Measurements from ENCODE around the gene MLYCD.
"Not testable (repeated sequence)": the region's sequence is repeated elsewhere in the genome, so short reads cannot be mapped to it uniquely, and the experiment has no call there.

The MLYCD gene

DNA sequence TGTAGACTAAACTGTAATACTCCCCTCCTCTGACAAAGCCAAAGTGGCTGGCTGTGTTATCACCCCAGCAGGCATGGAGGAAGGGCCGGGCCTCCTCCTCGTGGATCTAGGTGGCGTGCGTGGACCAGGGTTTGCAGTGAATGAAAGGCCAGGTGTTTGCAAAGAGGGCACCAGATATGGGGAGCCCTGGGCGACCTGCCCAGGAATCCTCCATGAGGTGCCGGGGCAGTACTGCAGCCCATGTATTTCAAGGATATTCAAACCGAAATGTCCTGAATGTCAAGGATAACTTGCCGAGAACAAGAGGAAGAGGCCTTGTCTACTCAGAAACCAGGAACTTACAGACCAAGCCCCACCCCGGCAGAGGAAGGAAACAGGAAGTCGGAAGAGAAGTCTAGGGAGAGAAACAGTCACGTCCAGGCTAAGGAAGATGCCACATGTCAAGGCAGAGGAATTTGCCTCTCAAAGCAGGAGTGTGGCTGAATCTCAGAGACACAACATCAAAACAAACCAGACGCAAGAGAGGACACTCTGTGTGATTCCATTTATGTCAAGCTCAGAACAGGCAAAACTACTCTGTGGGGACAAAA is 40.4 kb downstream of the MLYCD start:
- no peaks in the 10 kb centered on the region for H3K79me2 ChIP-seq (ENCODE audit: control insufficient read depth, low read length)
- no peaks in the 10 kb centered on the region for H3K4me1 ChIP-seq (ENCODE audit: control insufficient read depth, low read length)
- no peaks in the 10 kb centered on the region for H3K9me3 ChIP-seq (ENCODE audit: control insufficient read depth, insufficient read depth, low read length)
- no peaks in the 10 kb centered on the region for H3K27me3 ChIP-seq (ENCODE audit: control insufficient read depth, low read length)
- no peaks in the 10 kb centered on the region for H3K36me3 ChIP-seq (ENCODE audit: control insufficient read depth, low read length)
- no peaks in the 10 kb centered on the region for H3F3A ChIP-seq (ENCODE audit: control insufficient read depth, insufficient read depth)
- TF ChIP-seq EZH2phosphoT487 (IDR thresholded peaks at IDR 0.05; ENCODE audit: borderline replicate concordance, low read length) (no peak), CTCF (IDR thresholded peaks at IDR 0.05; ENCODE audit: low read depth, low read length, poor library complexity, severe bottlenecking) (no peak)
- no peak overlapping the region for H3K27ac ChIP-seq (ENCODE audit: low read depth, low read length)
- H3K4me2 ChIP-seq (ENCODE audit: low read length): no peak overlapping the region
- no peaks in the 10 kb centered on the region for H4K20me1 ChIP-seq (ENCODE audit: control insufficient read depth, insufficient read depth, low read depth, low read length)
- no peak overlapping the region for H3K4me3 ChIP-seq (ENCODE audit: low read length)
- H3K9me2 ChIP-seq (replicated peaks; ENCODE audit: control insufficient read depth, low read length): no peaks in the 10 kb centered on the region

DNA sequence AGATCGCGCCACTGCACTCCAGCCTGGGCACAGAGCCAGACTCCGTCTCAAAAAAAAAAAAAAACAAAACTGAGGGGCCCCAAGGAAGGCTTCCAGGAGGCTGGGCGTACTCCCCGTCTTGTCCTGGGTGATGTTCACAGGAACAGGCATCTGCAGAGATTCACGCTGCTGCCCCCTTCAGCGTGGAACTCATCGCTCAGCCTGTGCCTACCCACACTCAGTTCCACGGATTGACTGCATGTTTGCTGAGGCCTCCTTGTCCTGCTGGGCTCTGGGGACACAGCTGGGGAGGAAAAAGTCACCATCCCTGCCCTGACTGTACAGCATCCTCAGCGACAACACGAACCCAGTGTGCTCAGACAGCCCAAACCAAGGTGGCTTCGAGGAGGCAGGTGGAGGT is 41.2 kb downstream of the MLYCD start:
- Histone ChIP-seq H3K4me1 (ENCODE audit: control insufficient read depth, low read length) (no peaks in the 10 kb centered on the region), H3K36me3 (ENCODE audit: control insufficient read depth, low read length) (no peaks in the 10 kb centered on the region), H3K9me2 (replicated peaks; ENCODE audit: control insufficient read depth, low read length) (no peaks in the 10 kb centered on the region), H3K79me2 (ENCODE audit: control insufficient read depth, low read length) (no peaks in the 10 kb centered on the region), H3K4me3 (ENCODE audit: low read length) (no peak overlapping the region), H3K9me3 (ENCODE audit: control insufficient read depth, insufficient read depth, low read length) (no peaks in the 10 kb centered on the region), H3K27me3 (ENCODE audit: control insufficient read depth, low read length) (no peaks in the 10 kb centered on the region), H3K27ac (ENCODE audit: low read depth, low read length) (no peak overlapping the region), H3K4me2 (ENCODE audit: low read length) (no peak overlapping the region), H3F3A (ENCODE audit: control insufficient read depth, insufficient read depth) (no peaks in the 10 kb centered on the region), H4K20me1 (ENCODE audit: control insufficient read depth, insufficient read depth, low read depth, low read length) (no peaks in the 10 kb centered on the region)
- TF ChIP-seq EZH2phosphoT487 (IDR thresholded peaks at IDR 0.05; ENCODE audit: borderline replicate concordance, low read length): no peak
- no peak for TF ChIP-seq CTCF (IDR thresholded peaks at IDR 0.05; ENCODE audit: low read depth, low read length, poor library complexity, severe bottlenecking)

DNA sequence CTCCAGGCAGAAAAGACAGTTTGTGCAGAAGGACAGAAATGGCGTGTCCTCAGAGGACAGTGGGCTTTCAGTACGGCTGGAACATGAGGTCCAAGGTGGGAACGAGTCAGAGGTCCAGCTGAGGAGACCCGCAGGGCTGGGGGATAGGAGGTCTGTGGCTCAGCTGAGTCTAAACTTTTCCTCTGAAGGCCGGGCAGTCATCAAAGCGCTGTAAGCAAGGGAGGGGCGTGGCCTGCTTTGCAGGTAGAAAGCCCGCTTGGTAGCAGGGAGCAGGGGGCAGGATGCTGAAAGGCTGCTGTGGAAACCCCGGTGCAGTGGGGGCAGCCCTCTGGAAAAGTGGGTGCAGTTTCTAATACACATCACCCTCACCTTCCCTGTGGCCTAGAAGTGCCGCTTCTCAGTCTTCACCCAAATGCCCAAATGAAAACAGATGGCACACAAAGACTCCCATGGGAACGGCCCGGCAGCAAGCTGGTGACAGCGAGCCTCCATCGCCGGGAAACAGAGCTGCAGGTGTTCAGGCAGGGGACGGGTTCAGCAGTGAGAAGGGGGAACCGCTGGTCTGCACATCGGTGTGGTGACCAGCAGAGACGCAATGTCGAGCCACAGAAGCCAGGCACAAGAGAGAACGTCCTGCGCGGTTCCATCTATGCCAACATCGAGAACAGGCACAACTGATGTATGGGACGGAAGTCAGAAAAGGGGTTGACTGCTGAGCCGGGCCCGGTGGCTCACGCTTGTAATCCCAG is 41.9 kb downstream of the MLYCD start:
- Histone ChIP-seq H3K79me2 (ENCODE audit: control insufficient read depth, low read length) (no peaks in the 10 kb centered on the region), H3F3A (ENCODE audit: control insufficient read depth, insufficient read depth) (no peaks in the 10 kb centered on the region), H3K27me3 (ENCODE audit: control insufficient read depth, low read length) (no peaks in the 10 kb centered on the region), H3K9me2 (replicated peaks; ENCODE audit: control insufficient read depth, low read length) (no peaks in the 10 kb centered on the region), H3K4me3 (ENCODE audit: low read length) (no peak overlapping the region), H3K4me2 (ENCODE audit: low read length) (no peak overlapping the region), H3K4me1 (ENCODE audit: control insufficient read depth, low read length) (no peaks in the 10 kb centered on the region), H3K27ac (ENCODE audit: low read depth, low read length) (no peak overlapping the region), H4K20me1 (ENCODE audit: control insufficient read depth, insufficient read depth, low read depth, low read length) (no peaks in the 10 kb centered on the region), H3K9me3 (ENCODE audit: control insufficient read depth, insufficient read depth, low read length) (no peaks in the 10 kb centered on the region), H3K36me3 (ENCODE audit: control insufficient read depth, low read length) (no peaks in the 10 kb centered on the region)
- TF ChIP-seq EZH2phosphoT487 (IDR thresholded peaks at IDR 0.05; ENCODE audit: borderline replicate concordance, low read length) (no peak), CTCF (IDR thresholded peaks at IDR 0.05; ENCODE audit: low read depth, low read length, poor library complexity, severe bottlenecking) (no peak)

DNA sequence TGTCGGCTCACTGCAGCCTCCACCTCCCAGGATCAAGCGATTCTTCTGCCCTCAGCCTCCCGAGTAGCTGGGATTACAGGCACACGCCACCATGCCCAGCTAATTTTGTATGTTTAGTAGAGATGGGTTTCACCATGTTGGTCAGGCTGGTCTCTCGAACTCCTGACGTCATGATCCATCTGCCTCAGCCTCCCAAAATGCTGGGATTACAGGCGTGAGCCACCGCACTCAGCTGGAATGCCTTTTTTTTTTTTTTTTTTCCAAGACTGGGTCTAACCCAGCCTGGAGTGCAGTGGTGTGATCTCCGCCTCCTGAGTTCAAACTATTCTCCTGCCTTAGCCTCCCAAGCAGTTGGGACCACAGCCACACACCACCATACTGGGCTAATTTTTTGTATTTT is 42.6 kb downstream of the MLYCD start:
- H3K9me2 ChIP-seq (replicated peaks; ENCODE audit: control insufficient read depth, low read length): not testable (repeated sequence)

More for the DNA sequence above, 42.6 kb downstream of the MLYCD start:
- H3K79me2 ChIP-seq (ENCODE audit: control insufficient read depth, low read length); H3F3A ChIP-seq (ENCODE audit: control insufficient read depth, insufficient read depth); H3K27ac ChIP-seq (ENCODE audit: low read depth, low read length); H3K4me2 ChIP-seq (ENCODE audit: low read length); H3K27me3 ChIP-seq (ENCODE audit: control insufficient read depth, low read length); H4K20me1 ChIP-seq (ENCODE audit: control insufficient read depth, insufficient read depth, low read depth, low read length); H3K4me1 ChIP-seq (ENCODE audit: control insufficient read depth, low read length); H3K36me3 ChIP-seq (ENCODE audit: control insufficient read depth, low read length); H3K9me3 ChIP-seq (ENCODE audit: control insufficient read depth, insufficient read depth, low read length); H3K4me3 ChIP-seq (ENCODE audit: low read length): not testable (repeated sequence)

Data from DOHH2 (cell line).